ENCODE measurements around the gene AQP12A.

GRCh38 chr2:240741091-240741490, 49.4 kb downstream of the AQP12A start:
- no peak for TF ChIP-seq CTCF (optimal IDR thresholded peaks at IDR 0.05 in 1 of 3, IDR thresholded peaks at IDR 0.05 in 1 of 3, conservative IDR thresholded peaks at IDR 0.05 in 1 of 3; ENCODE audit: extremely low read depth in 1 of 3, insufficient read depth in 2 of 3, low read length in 3 of 3)
- TF ChIP-seq EZH2 (IDR thresholded peaks at IDR 0.05; ENCODE audit: low read length) = no peak
